ENCODE measurements around the gene ZNF524. TPM values are rescaled to one million over a fixed set of nuclear protein-coding genes. Genes with fewer than 3 reads are reported as not detected.

ZNF524 gene
- total and polyA plus RNA-seq, 7 donors = 24.5 to 49.2 (median 37.1) TPM

GRCh38 chr19:55585658-55586339, 14.3 kb upstream of the ZNF524 start:
- DNase-seq = peak; percentile 89
- WGBS, 2 donors = 2 to 3% methylated on average over 35 to 36 of the region's 36 CpGs

GRCh38 chr19:55586976-55587668, 13.0 kb upstream of the ZNF524 start:
- H3K4me3 ChIP-seq = peak overlapping the region in 3 of 4 donors; percentile 25 to 42 (median 41)
- intact Hi-C loops (cut with DNase I) = no loop called here
- H3K27ac ChIP-seq = peak overlapping the region in 3 of 4 donors; percentile 1 to 32 (median 3)
- DNase-seq = peak; percentile 96
- no peak for TF ChIP-seq POLR2A (IDR thresholded peaks at IDR 0.05)
- no peak for TF ChIP-seq CTCF (IDR thresholded peaks at IDR 0.05)
- TF ChIP-seq POLR2AphosphoS5 (IDR thresholded peaks at IDR 0.05) = peak in 2 of 4 donors; percentile 19 to 26
- no peak for TF ChIP-seq EP300 (IDR thresholded peaks at IDR 0.05)
- WGBS, 2 donors = 1% methylated on average over 40 of the region's 40 CpGs
- H3K9me3 ChIP-seq = no peaks in the 10 kb centered on the region
- peaks cover 0 to 8% (median 0%) of the 10 kb centered on the region in 4 donors for H3K36me3 ChIP-seq
- no peaks in the 10 kb centered on the region for H3K27me3 ChIP-seq
- H3K4me1 ChIP-seq = peaks cover 0 to 31% (median 27%) of the 10 kb centered on the region in 4 donors

More at GRCh38 chr19:55585658-55586339, 14.3 kb upstream of the ZNF524 start:
- Histone ChIP-seq H3K27me3 (no peaks in the 10 kb centered on the region), H3K9me3 (no peaks in the 10 kb centered on the region), H3K4me1 (peaks cover 0 to 44% (median 39%) of the 10 kb centered on the region in 4 donors), H3K27ac (peak overlapping the region; percentile 54 to 66 (median 61)), H3K36me3 (no peaks in the 10 kb centered on the region), H3K4me3 (peak overlapping the region; percentile 13 to 42 (median 34))
- intact Hi-C loops (cut with DNase I) = no loop called here
- TF ChIP-seq POLR2AphosphoS5 (IDR thresholded peaks at IDR 0.05) (no peak), POLR2A (IDR thresholded peaks at IDR 0.05) (no peak), CTCF (IDR thresholded peaks at IDR 0.05) (no peak), EP300 (IDR thresholded peaks at IDR 0.05) (no peak)

GRCh38 chr19:55588738-55589137, 11.3 kb upstream of the ZNF524 start:
- H3K9me3 ChIP-seq = no peaks in the 10 kb centered on the region
- no peaks in the 10 kb centered on the region for H3K27me3 ChIP-seq
- no peak overlapping the region for H3K4me3 ChIP-seq
- no peak for DNase-seq
- no peak overlapping the region for H3K27ac ChIP-seq
- no peak for TF ChIP-seq EP300 (IDR thresholded peaks at IDR 0.05)
- TF ChIP-seq POLR2AphosphoS5 (IDR thresholded peaks at IDR 0.05) = no peak
- no peak for TF ChIP-seq CTCF (IDR thresholded peaks at IDR 0.05)
- no peak for TF ChIP-seq POLR2A (IDR thresholded peaks at IDR 0.05)
- peaks cover 0 to 28% (median 26%) of the 10 kb centered on the region in 4 donors for H3K4me1 ChIP-seq
- intact Hi-C loops (cut with DNase I) = no loop called here
- WGBS, 2 donors = 91 to 92% methylated on average over 8 of the region's 8 CpGs
- peaks cover 0 to 16% (median 0%) of the 10 kb centered on the region in 4 donors for H3K36me3 ChIP-seq

- H3K4me1 ChIP-seq = peaks cover 0 to 28% (median 26%) of the 10 kb centered on the region in 4 donors
- TF ChIP-seq CTCF (IDR thresholded peaks at IDR 0.05) = no peak
- 61 to 69% methylated on average over 7 of the region's 7 CpGs for WGBS, 2 donors
- intact Hi-C loops (cut with DNase I) = no loop called here
- H3K27me3 ChIP-seq = no peaks in the 10 kb centered on the region
- no peak overlapping the region for H3K27ac ChIP-seq
- no peak overlapping the region for H3K4me3 ChIP-seq
- peaks cover 0 to 20% (median 0%) of the 10 kb centered on the region in 4 donors for H3K36me3 ChIP-seq
- H3K9me3 ChIP-seq = no peaks in the 10 kb centered on the region
- no peak for DNase-seq
Measured at GRCh38 chr19:55590109-55590508, 10.0 kb upstream of the ZNF524 start.
